GM18867 (cell line): ENCODE measurements around the gene BEST4.
"Not testable (repeated sequence)": the region's sequence is repeated elsewhere in the genome, so short reads cannot be mapped to it uniquely, and the experiment has no call there.

ENCODE experiments used
- ATAC-seq: cut with Tn5 transposase; IDR thresholded peaks from one replicate; pipeline ENCODE4 v1.9.1; 2021; ENCODE audit warnings: mild to moderate bottlenecking, moderate library complexity; ENCODE audit not compliant: unreplicated experiment

Gene BEST4

GRCh38 chr1:44803062-44803311 is 15.0 kb upstream of the BEST4 start:
- no peak for ATAC-seq

DNA sequence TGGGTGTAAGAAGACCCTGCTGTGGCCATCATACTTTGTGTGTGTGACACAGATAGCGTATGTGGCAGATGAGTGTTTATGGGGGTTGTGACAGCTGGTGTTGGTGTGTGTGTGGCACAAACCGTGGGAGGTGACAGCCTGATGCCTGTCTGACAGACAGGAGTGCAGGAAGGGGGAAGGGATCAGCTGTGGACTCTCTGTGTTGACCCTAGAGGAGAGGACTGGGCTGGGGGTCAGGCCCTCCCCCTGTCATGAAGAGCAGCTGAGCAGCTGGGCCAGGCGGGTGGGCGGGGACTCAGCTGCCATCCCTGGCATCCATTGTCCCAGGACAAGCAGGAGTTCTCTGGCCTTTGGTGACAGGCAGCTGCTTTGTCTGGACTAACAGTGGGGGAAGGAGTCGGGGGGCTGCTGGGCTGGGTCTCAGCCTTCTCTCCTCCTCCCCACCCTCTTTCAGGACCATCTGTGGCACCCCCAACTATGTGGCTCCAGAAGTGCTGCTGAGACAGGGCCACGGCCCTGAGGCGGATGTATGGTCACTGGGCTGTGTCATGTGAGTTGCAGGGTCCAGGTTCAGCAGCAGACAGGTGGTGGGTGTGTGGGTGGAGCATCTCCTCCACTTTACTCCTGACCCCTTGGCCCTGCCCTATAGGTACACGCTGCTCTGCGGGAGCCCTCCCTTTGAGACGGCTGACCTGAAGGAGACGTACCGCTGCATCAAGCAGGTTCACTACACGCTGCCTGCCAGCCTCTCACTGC is 14.5 kb upstream of the BEST4 start:
- no peak for ATAC-seq

GRCh38 chr1:44801491-44802305 is 13.7 kb upstream of the BEST4 start:
- ATAC-seq, result no peak

- peak; percentile 84 for ATAC-seq
These were observed 12.0 kb upstream of the BEST4 start, which contains the start of gene PLK3 for GRCh38 chr1:44799770-44800584. TSS of gene PLK3 (plus strand) at chr1:44800377. CDS start at chr1:44800464, 87 bp downstream.

DNA sequence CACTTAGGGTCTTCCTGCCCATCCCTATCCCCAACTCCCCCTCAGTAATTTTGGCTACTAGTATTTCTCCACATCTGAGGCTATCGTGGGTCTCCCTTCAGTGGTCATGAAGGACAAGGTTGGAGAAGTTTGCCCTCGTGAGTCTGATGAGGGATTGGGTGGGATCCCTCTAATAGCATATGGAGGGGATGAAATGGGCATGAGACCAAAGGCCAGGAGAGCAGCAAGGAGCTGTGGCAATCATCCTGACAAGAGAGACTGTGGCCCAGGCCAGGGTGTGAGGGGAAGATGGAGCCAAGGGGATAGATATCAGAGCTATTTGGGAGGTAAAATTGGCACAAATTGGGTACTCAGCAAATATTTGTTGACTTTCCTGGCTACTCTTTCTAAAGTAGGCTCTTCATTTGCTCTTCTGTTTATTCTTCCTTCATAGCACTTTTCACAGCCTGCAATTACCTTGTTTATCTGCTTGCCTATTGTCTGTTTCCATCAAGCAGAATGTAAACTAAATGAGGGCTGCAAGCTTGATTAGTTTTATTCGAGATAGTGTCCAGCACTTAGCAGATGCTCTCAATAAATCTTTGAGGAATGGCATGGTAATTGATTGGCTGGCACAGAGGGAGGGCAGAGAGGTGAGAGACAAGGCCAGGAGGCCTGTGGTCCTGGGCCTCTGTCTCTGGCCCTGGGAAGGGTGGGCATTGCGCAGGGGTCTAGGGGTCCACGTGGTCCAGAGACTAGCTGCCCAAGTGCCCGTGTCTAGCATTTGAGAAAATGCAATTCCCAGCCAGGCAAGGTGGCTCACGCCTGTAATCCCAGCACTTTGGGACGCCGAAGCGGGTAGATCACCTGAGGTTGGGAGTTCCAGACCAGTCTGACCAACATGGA is 10.8 kb upstream of the BEST4 start:
- ATAC-seq, result no peak

DNA sequence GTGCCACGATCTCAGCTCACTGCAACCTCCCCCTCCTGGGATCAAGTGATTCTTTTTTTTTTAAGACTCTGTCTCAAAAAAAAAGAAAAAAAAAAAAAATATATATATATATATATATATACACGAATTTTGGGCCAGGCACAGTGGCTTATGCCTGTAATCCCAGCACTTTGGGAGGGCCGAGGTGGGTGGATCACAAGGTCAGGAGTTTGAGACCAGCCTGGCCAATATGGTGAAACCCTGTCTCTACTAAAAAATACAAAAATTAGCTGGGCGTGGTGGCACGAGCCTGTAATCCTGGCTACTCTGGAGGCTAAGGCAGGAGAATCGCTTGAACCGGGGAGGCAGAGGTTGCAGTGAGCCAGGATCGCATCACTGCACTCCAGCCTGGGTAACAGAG is 9.9 kb upstream of the BEST4 start:
- not testable (repeated sequence) for ATAC-seq

DNA sequence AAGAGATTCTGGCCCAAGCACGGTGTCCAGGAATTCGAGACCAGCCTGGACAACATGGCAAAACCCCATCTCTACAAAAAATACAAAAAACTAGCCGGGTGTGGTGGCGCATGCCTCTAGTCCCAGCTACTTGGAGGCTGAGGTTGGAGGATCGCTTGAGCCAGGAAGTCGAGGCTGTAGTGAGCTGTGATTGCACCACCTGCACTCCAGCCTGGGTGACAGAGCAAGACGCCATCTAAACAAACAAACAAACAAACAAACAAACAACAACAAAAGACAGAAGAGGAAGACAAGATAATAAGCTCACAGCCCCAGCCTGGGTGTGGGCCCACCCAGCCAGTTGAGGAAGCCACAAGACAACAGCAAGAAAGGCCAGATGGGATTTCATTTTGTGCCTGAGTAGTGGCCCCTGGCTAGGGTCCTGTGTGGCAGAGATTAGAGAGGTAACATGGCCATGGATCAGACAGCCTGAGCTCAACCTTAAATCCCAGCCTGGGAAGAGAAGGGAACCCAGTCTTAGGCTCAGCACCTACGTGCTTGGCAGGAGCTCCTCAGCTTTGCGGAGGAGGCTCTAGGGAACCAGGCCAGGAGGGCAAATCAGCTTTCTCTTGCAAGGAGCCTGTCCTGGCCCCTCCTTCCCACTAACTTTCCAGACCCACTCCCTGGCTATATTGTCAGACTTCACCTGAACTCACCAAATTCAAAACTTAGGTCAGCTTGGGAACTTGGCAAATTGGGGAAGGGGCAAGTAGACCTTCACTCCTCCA is 4.9 kb upstream of the BEST4 start:
- ATAC-seq, result no peak

- no peak for ATAC-seq
These were observed 3.2 kb upstream of the BEST4 start for GRCh38 chr1:44790968-44791801.

DNA sequence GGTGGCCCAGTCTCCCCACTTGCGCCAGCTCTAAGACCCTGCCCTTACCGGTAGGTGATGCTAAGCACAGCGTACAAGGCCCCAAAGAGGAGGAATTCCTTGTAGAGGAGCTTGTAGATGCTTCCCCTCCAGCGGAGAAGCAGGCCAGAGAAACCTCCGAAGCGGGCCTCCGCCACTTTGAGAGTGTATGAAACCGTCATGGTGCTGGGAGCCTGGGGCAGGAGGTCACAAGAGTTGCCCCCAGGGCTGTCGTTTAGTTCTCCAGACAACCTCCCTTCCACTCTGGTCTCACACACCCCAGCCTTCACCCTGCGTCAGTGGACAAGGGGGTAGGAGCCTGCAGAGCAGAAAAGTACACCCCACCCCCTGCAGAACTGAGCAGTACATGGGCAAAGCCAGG is 464 bp downstream of the BEST4 start:
- ATAC-seq, result no peak

GRCh38 chr1:44786841-44787426 is 1.0 kb downstream of the BEST4 start:
- no peak for ATAC-seq

DNA sequence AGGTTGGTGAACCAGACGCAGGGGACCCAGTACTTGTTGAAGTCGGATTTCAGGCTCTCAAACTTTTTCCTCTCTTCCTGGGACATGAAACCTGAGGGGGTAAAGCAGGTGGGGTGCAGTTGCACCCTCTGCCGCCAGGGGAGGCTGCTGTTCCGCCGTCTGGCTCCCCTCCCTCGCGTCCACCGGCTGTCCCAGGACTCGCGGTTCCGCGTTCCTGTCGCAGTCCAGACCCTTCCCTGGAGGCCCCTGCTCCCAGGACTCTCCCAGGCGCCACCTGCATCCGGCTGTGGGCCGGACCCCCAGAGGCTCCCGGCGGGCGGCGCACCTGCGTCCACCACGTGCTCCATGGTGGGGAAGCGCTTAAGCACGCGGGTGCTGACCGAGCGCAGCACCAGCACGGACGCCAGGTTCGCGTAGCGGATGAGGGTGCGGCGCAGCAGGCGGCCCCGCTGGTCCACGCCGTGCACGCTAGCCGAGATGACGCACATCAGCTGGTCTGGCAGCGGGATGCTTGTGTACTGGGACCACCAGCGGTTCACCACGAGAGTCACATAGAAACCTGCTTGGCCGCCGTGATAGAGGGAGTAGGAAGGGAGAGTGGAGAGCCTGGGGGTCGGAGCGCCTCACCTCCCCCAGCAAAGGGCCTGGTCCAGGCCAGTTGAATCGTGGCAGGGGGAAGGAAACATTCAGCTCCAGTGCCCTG is 1.7 kb downstream of the BEST4 start:
- peak; percentile 50 for ATAC-seq

GRCh38 chr1:44785501-44786137 is 2.4 kb downstream of the BEST4 start:
- no peak for ATAC-seq

DNA sequence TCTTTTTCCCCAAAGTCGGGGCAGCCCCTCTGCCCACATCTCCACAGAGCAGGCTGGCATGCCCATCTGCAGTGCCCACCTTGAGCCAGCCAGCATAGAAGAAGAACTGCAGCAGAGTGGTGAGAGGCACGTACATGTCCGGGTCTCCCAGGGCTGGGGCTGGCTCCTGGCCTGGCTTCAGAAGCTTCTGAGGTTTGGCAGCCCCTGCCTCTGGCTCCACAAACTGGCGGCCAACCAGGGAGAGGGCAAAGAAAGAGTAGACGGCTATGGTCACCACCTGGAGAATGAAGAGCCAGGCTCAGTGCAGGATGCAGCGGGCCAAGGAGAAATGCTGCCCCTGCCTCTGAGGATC is 3.0 kb downstream of the BEST4 start:
- no peak for ATAC-seq

DNA sequence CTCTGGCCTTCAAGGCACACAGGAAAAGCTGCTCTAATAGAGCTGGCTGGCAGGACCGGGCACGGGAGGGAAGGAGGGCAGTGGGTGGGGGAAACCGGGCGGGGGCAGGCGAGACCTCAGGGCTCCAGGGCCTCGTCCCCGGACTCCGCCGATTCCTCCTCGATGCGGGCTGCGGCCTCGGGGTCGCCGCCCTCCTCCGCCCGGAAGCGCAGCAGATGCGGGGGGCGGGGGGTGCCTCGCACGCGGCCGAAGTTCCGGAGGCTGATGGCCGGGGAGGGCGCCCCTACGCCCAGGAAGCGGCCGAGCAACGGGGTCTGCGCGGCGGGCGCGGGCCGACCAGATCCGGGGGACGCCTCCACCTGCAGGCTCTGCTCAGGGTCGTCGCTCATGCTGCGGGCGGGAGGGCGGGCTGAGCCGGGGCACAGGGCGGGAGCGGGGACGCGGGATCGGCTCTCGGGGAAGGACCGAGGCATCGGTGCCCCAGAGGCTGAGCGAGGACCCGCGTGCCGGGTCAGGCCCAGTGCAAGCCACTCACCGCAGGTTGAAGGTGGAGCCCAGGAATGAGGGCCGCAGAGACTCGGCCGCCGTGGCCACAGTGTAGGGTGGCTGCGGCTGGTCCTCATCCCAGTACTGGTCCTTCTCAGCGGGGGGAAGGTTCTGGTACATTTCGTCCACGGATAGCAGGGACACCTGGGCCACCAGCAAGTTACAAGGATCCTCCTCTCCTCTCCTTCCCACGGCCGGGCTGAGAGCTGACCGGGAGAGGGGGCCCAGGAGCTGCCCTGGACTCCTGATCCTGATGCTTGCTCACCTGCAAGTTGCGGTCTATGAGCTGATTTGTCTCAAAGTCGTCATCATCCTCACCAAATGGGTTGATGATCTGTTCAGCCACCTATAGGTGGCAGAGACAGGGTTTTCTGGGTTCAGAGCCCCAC is 3.6 kb downstream of the BEST4 start:
- ATAC-seq, result no peak

DNA sequence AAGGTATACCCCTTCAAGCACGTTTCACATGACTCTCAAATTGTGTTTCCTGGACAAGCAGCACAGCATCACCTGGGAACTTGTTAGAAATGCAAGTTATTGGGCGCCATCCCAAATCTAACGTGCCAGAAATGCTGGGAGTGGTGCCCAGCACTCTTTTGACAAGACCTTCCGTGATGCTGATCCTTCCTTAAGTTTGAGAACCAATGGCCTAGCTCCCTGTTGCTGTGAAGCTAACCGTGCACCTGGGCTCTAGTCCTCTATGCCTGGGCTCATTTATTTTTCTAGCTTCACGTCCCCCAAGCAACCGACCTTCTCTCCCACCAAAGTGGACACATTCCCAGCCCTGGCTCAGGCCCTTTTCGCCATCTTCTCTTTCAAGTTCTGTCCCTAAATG is 4.3 kb downstream of the BEST4 start:
- no peak for ATAC-seq

DNA sequence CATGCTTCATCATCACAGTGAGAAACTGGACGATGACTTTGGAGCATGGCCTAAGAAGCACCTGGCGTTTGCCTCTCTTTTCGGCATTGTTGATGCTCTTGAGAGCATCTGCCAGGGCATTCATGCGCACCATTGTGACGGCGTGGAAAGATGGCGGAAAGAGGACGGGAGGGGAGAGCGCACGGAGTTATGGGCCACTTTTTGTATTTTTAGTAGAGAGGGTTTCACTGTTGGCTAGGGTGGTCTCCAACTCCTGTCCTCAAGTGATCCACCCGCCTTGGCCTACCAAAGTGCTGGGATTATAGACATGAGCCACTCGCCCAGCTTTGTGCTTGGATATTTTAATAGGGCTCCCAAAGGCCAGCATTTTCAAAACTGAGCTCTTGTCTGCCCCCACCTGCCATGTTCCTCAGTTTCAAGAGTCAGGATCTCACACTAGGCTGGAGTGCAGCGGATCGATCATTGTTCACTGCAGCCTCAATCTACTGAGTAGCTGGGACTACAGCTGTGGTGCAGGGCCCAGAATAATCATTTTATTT is 7.3 kb downstream of the BEST4 start:
- ATAC-seq, result no peak
